HCT116 (cell line): ENCODE measurements around the gene PKD2. TPM values are rescaled to one million over a fixed set of nuclear protein-coding genes. Genes with fewer than 3 reads are reported as not detected.
"Not testable (repeated sequence)": the region's sequence is repeated elsewhere in the genome, so short reads cannot be mapped to it uniquely, and the experiment has no call there.

Experiments
- ATAC-seq: fragments of 200-7000 bp; cut with Tn5 transposase; 2 replicates; pipeline ENCODE4 v1.9.1; 2020; ENCODE audit warnings: mild to moderate bottlenecking, moderate library complexity
- BruUV-seq: library from RNA; stranded (reverse); fragments of 400-500 nt; replicated peaks from 2 replicates; lab custom pipeline; 2021; lab: Mats Ljungman, UMichigan
- CTCF ChIA-PET: fragments of 300-600 bp; sonication (Branson Sonifier 250); formaldehyde crosslinking; loops from one replicate; lab custom pipeline; 2021; ENCODE audit warnings: antibody characterized with exemption; lab: Charles Lee
- POLR2A ChIA-PET: fragments of 300-600, 350-600 bp; sonication (Branson Sonifier 250); formaldehyde crosslinking; loops from one replicate; lab custom pipeline; 2021; ENCODE audit warnings: antibody characterized with exemption; lab: Charles Lee
- RAD21 ChIA-PET, 2 experiments: fragments of 300-600 bp; sonication (Branson Sonifier 250); formaldehyde crosslinking; loops; one replicate each; lab custom pipeline; 2023; ENCODE audit warnings: low total read pairs in 2 of 2; ENCODE audit not compliant: uncharacterized antibody in 2 of 2, unreplicated experiment in 2 of 2, low non-redundant PET in 1 of 2; lab: Charles Lee
- DNase-seq: peaks from one replicate; pipeline ENCODE4 v3.0.0-alpha.2; 2010; ENCODE audit warnings: low read depth, low spot score
- H2AFZ ChIP-seq: fragments of 200-600 bp; shearing (Covaris generic), sonication (generic); 2 replicates; pipeline ENCODE4 v1.6.1; 2017; ENCODE audit warnings: low read depth, mixed run types, mixed read lengths, antibody characterized with exemption, low read length; ENCODE audit not compliant: poor library complexity, severe bottlenecking
- H3K27ac ChIP-seq: 2 replicates; pipeline ENCODE4 v1.5.1; 2012; ENCODE audit warnings: low read depth, low read length
- H3K27me3 ChIP-seq: fragments of 200-600 bp; sonication (generic); 2 replicates; pipeline ENCODE4 v1.6.1; 2016; ENCODE audit warnings: mixed run types, low read length, mixed read lengths; ENCODE audit not compliant: insufficient read depth
- H3K36me3 ChIP-seq, 2 experiments: fragments of 200-500 bp in 1 of 2; fragments of 200-600 bp in 1 of 2; sonication (Bioruptor generic) in 1 of 2; sonication (generic) in 1 of 2; 2 replicates each; pipeline versions ENCODE4 v1.5.1 to v1.6.1; 2014 to 2016; ENCODE audit warnings: low read length in 2 of 2, inconsistent platforms in 1 of 2, mixed read lengths in 1 of 2, mixed run types in 1 of 2; ENCODE audit not compliant: insufficient read depth in 2 of 2, control insufficient read depth in 1 of 2
- H3K4me1 ChIP-seq, 2 experiments: fragments of 200-600 bp in 1 of 2; sonication (generic) in 1 of 2; 2 replicates each; pipeline versions ENCODE4 v1.5.1 to v1.6.1; 2012 to 2017; ENCODE audit warnings: low read length in 2 of 2, inconsistent platforms in 1 of 2, mild to moderate bottlenecking in 1 of 2, mixed read lengths in 1 of 2, mixed run types in 1 of 2, moderate library complexity in 1 of 2; ENCODE audit not compliant: insufficient read depth in 2 of 2, control insufficient read depth in 1 of 2
- H3K4me2 ChIP-seq: fragments of 200-600 bp; sonication (generic); 2 replicates; pipeline ENCODE4 v1.6.1; 2017; ENCODE audit warnings: mixed run types, low read length, mixed read lengths
- H3K4me3 ChIP-seq, 2 experiments: fragments of 200-600 bp in 1 of 2; sonication (generic) in 1 of 2; replicated peaks in 1 of 2; 2 replicates each; pipeline ENCODE4 v1.5.1; 2011 to 2016; ENCODE audit warnings: low read length in 2 of 2, control low read depth in 1 of 2, low read depth in 1 of 2, mild to moderate bottlenecking in 1 of 2, mixed read lengths in 1 of 2, mixed run types in 1 of 2
- H3K79me2 ChIP-seq: fragments of 200-600 bp; sonication (generic); 2 replicates; pipeline ENCODE4 v1.6.1; 2017; ENCODE audit warnings: mild to moderate bottlenecking, mixed run types, low read length, moderate library complexity, mixed read lengths; ENCODE audit not compliant: insufficient read depth
- H3K9ac ChIP-seq: fragments of 200-600 bp; sonication (generic); 2 replicates; pipeline ENCODE4 v1.6.1; 2016; ENCODE audit warnings: low read length, mixed read lengths
- H3K9me2 ChIP-seq: fragments of 200-600 bp; sonication (generic), shearing (Covaris generic); 2 replicates; pipeline ENCODE4 v1.6.1; 2017; ENCODE audit warnings: mixed run types, mild to moderate bottlenecking, moderate library complexity; ENCODE audit not compliant: insufficient read depth
- H3K9me3 ChIP-seq, 2 experiments: fragments of 200-500 bp in 1 of 2; fragments of 200-600 bp in 1 of 2; sonication (Bioruptor generic) in 1 of 2; sonication (generic) in 1 of 2; 2 replicates each; pipeline ENCODE4 v1.6.1; 2014 to 2017; ENCODE audit warnings: low read length in 2 of 2, mixed read lengths in 2 of 2, inconsistent platforms in 1 of 2, low read depth in 1 of 2, mild to moderate bottlenecking in 1 of 2, mixed run types in 1 of 2, moderate library complexity in 1 of 2; ENCODE audit not compliant: control insufficient read depth in 1 of 2, insufficient read depth in 1 of 2
- H4K20me1 ChIP-seq: fragments of 200-600 bp; sonication (generic), shearing (Covaris generic); 2 replicates; pipeline ENCODE4 v1.6.1; 2017; ENCODE audit warnings: mixed run types, mild to moderate bottlenecking, moderate library complexity; ENCODE audit not compliant: insufficient read depth
- ATF3 ChIP-seq: IDR thresholded peaks from 2 replicates; pipeline ENCODE4 v1.6.1; 2012
- CBX3 ChIP-seq: IDR thresholded peaks from 2 replicates; pipeline ENCODE4 v1.6.1; 2012; ENCODE audit warnings: low read depth
- CEBPB ChIP-seq: IDR thresholded peaks from 2 replicates; pipeline ENCODE4 v1.6.1; 2012; ENCODE audit warnings: low read depth
- CTCF ChIP-seq, 3 experiments: fragments of 200-600 bp in 1 of 3; sonication (generic) in 1 of 3; IDR thresholded peaks in 2 of 3; conservative IDR thresholded peaks in 1 of 3; 2 replicates each; pipeline ENCODE4 v1.5.1; 2012 to 2017; ENCODE audit warnings: low read depth in 2 of 3, low read length in 2 of 3, antibody characterized with exemption in 1 of 3, borderline replicate concordance in 1 of 3, control low read depth in 1 of 3, mild to moderate bottlenecking in 1 of 3, mixed read lengths in 1 of 3, mixed run types in 1 of 3, moderate library complexity in 1 of 3; ENCODE audit not compliant: insufficient read depth in 1 of 3
- EZH2phosphoT487 ChIP-seq: fragments of 200-600 bp; IDR thresholded peaks from 2 replicates; pipeline ENCODE4 v1.6.1; 2018; ENCODE audit warnings: antibody characterized with exemption, borderline replicate concordance
- POLR2A ChIP-seq: IDR thresholded peaks from 2 replicates; pipeline ENCODE4 v1.7.0; 2011; ENCODE audit warnings: borderline replicate concordance; ENCODE audit not compliant: insufficient read depth, insufficient read length; ENCODE audit errors: extremely low read depth
- RAD21 ChIP-seq: IDR thresholded peaks from 2 replicates; pipeline ENCODE4 v1.6.1; 2012; ENCODE audit warnings: low read depth, mild to moderate bottlenecking
- ZBTB33 ChIP-seq: IDR thresholded peaks from 2 replicates; pipeline ENCODE4 v1.6.1; 2011; ENCODE audit warnings: mild to moderate bottlenecking, low read length, moderate library complexity; ENCODE audit not compliant: insufficient replicate concordance; ENCODE audit errors: extremely low read depth
- intact Hi-C: fragments of 100-400 bp; cut with micrococcal nuclease; formaldehyde crosslinking; loops from 2 replicates; pipeline ENCODE4 v1.10.0; 2022
- total RNA-seq: library from RNA; stranded (reverse); gene quantifications from one replicate; pipeline ENCODE4 v1.2.1, GENCODE V29; 2021; ENCODE audit not compliant: unreplicated experiment

The PKD2 gene
- total RNA-seq, 1 experiment from 2014 or later, result 10.1 TPM

GRCh38 chr4:88107406-88108107 lies 100.1 kb downstream of the PKD2 start:
- DNase-seq, result no peak
- H3K9me2 ChIP-seq, result no peaks in the 10 kb centered on the region

GRCh38 chr4:88108108-88108465 lies 100.7 kb downstream of the PKD2 start:
- H3K36me3 ChIP-seq, H3K9ac ChIP-seq, BruUV-seq, H4K20me1 ChIP-seq, H3K4me2 ChIP-seq, POLR2A ChIA-PET, H2AFZ ChIP-seq, H3K27me3 ChIP-seq, H3K9me3 ChIP-seq, DNase-seq, CTCF ChIA-PET, RAD21 ChIA-PET, H3K79me2 ChIP-seq, H3K27ac ChIP-seq, ATAC-seq, intact Hi-C loops, H3K4me3 ChIP-seq, H3K9me2 ChIP-seq: not testable (repeated sequence)
- H3K4me1 ChIP-seq, result peaks cover 0 to 23% of the 10 kb centered on the region in 2 experiments; a peak in 3 of 4 replicates

More at GRCh38 chr4:88107406-88108107, 100.1 kb downstream of the PKD2 start:
- CTCF ChIA-PET, result interaction anchor here (1.5 kb wide), 1 partner anchor 74 kb away, joined by 4 read pairs; no protein-coding TSS in a partner anchor
- TF ChIP-seq ZBTB33 (no peak), CTCF (IDR thresholded peaks at IDR 0.05 in 2 of 3, conservative IDR thresholded peaks at IDR 0.05 in 1 of 3; ENCODE audit: borderline replicate concordance in 1 of 3, insufficient read depth in 1 of 3, low read depth in 2 of 3, low read length in 2 of 3) (no peak), ATF3 (no peak), EZH2phosphoT487 (no peak), CBX3 (no peak), RAD21 (no peak), CEBPB (no peak), POLR2A (no peak)
- intact Hi-C loops, result no loop called here
- H3K4me2 ChIP-seq, result peak overlapping the region; percentile 37
- no peaks in the 10 kb centered on the region for H3K27me3 ChIP-seq
- ATAC-seq, result no peak
- no peak overlapping the region for H3K27ac ChIP-seq
- no peak overlapping the region for H2AFZ ChIP-seq
- H3K4me1 ChIP-seq, result peaks cover 0 to 23% of the 10 kb centered on the region in 2 experiments; a peak in 3 of 4 replicates
- no TSS peak for BruUV-seq
- no peak overlapping the region for H3K4me3 ChIP-seq
- H3K9me3 ChIP-seq, result no peaks in the 10 kb centered on the region
- POLR2A ChIA-PET, result no interaction called here
- H3K79me2 ChIP-seq, result no peaks in the 10 kb centered on the region
- no peak overlapping the region for H3K9ac ChIP-seq
- no peaks in the 10 kb centered on the region for H3K36me3 ChIP-seq
- RAD21 ChIA-PET, result no interaction called here
- H4K20me1 ChIP-seq, result no peaks in the 10 kb centered on the region
